ENCODE results near the gene RNASE8.
"Not testable (repeated sequence)": the region's sequence is repeated elsewhere in the genome, so short reads cannot be mapped to it uniquely, and the experiment has no call there.

Gene RNASE8

GRCh38 chr14:21029917-21030316, 27.7 kb upstream of the RNASE8 start, which contains the start of gene TPPP2:
Gene TPPP2 (plus strand): TSS chr14:21030217. CDS start chr14:21030582, 365 bp downstream.
- no peak for DNase-seq (ENCODE audit: low spot score)

- DNase-seq (ENCODE audit: low spot score), result no peak
Measured at GRCh38 chr14:21030531-21030930, 27.1 kb upstream of the RNASE8 start.

GRCh38 chr14:21032326-21033132, 25.1 kb upstream of the RNASE8 start:
- no peak for DNase-seq (ENCODE audit: low spot score)

- no peak for DNase-seq (ENCODE audit: low spot score)
Measured at GRCh38 chr14:21033133-21033698, 24.4 kb upstream of the RNASE8 start.

GRCh38 chr14:21034707-21035106, 22.9 kb upstream of the RNASE8 start, which contains the start of gene RNASE13:
Gene RNASE13 (minus strand): TSS chr14:21034807. CDS start chr14:21034288, 519 bp downstream.
- DNase-seq (ENCODE audit: low spot score), result no peak

- DNase-seq (ENCODE audit: low spot score), result no peak
Measured at GRCh38 chr14:21036751-21037150, 20.9 kb upstream of the RNASE8 start.

- no peak for DNase-seq (ENCODE audit: low spot score)
Measured at GRCh38 chr14:21037156-21037555, 20.5 kb upstream of the RNASE8 start.

- no peak for DNase-seq (ENCODE audit: low spot score)
Measured at GRCh38 chr14:21038441-21039422, 18.9 kb upstream of the RNASE8 start.

- DNase-seq (ENCODE audit: low spot score), result no peak
Measured at GRCh38 chr14:21039585-21040369, 17.8 kb upstream of the RNASE8 start.

- DNase-seq (ENCODE audit: low spot score), result no peak
Measured at GRCh38 chr14:21040370-21040925, 17.2 kb upstream of the RNASE8 start.

- DNase-seq (ENCODE audit: low spot score), result not testable (repeated sequence)
Measured at GRCh38 chr14:21040941-21041340, 16.7 kb upstream of the RNASE8 start.

- DNase-seq (ENCODE audit: low spot score), result no peak
Measured at GRCh38 chr14:21041676-21042433, 15.8 kb upstream of the RNASE8 start, which contains the start of gene RNASE7. Gene RNASE7 (plus strand): TSS chr14:21042362. CDS start chr14:21042993, 631 bp downstream.

GRCh38 chr14:21042918-21043317, 14.7 kb upstream of the RNASE8 start:
- no peak for DNase-seq (ENCODE audit: low spot score)

GRCh38 chr14:21043387-21043973, 14.1 kb upstream of the RNASE8 start:
- DNase-seq (ENCODE audit: low spot score), result no peak

GRCh38 chr14:21043974-21044618, 13.5 kb upstream of the RNASE8 start:
- DNase-seq (ENCODE audit: low spot score), result no peak

- DNase-seq (ENCODE audit: low spot score), result no peak
Measured at GRCh38 chr14:21047378-21047781, 10.2 kb upstream of the RNASE8 start.

- no peak for DNase-seq (ENCODE audit: low spot score)
Measured at GRCh38 chr14:21048638-21049037, 9.0 kb upstream of the RNASE8 start.

GRCh38 chr14:21049271-21049673, 8.3 kb upstream of the RNASE8 start:
- DNase-seq (ENCODE audit: low spot score), result no peak

- no peak for DNase-seq (ENCODE audit: low spot score)
Measured at GRCh38 chr14:21050597-21050996, 7.0 kb upstream of the RNASE8 start.
